ENCODE measurements around the gene QRSL1. TPM values are rescaled to one million over a fixed set of nuclear protein-coding genes. Genes with fewer than 3 reads are reported as not detected.

The QRSL1 gene
- total and polyA plus RNA-seq, 2 of the 4 experiments (the other 2 are of a cell fraction): 6.1 to 10.9 TPM

- dilution Hi-C loops (cut with HindIII; ENCODE audit: low sequenced_read_pairs, unreplicated experiment) (no loop called here), in situ Hi-C loops (cut with MboI; ENCODE audit: low sequenced_read_pairs) (no loop called here)
These were observed 2.9 kb upstream of the QRSL1 start for GRCh38 chr6:106626485-106626884.

More at GRCh38 chr6:106626485-106626884, 2.9 kb upstream of the QRSL1 start:
- Histone ChIP-seq H3K4me3 (ENCODE audit: insufficient read depth, low read depth, low read length) (no peak overlapping the region), H2AK5ac (ENCODE audit: low read depth, low read length) (no peak overlapping the region), H4K20me1 (ENCODE audit: insufficient read depth, low read length) (no peaks in the 10 kb centered on the region), H2BK15ac (ENCODE audit: low read depth, low read length) (no peak overlapping the region; the same call in 2 of the 3 replicates), H4K5ac (ENCODE audit: low read depth, low read length) (no peak overlapping the region), H2BK5ac (ENCODE audit: low read depth, low read length, poor library complexity, severe bottlenecking) (no peak overlapping the region), H3K9ac (ENCODE audit: low read depth, low read length) (no peak overlapping the region), H3K4me1 (ENCODE audit: control insufficient read depth, insufficient read depth, low read length) (peaks cover 6% of the 10 kb centered on the region), H4K91ac (ENCODE audit: insufficient read depth, low read depth, low read length) (no peak overlapping the region), H2BK120ac (ENCODE audit: low read depth, low read length) (no peak overlapping the region), H2AK9ac (replicated peaks; ENCODE audit: low read depth, low read length, poor library complexity) (no peak overlapping the region), H3K27ac (ENCODE audit: insufficient read depth, low read length) (no peak overlapping the region), H3K27me3 (ENCODE audit: control insufficient read depth, insufficient read depth, low read length) (no peaks in the 10 kb centered on the region), H3K18ac (ENCODE audit: low read depth, low read length) (no peak overlapping the region), H3K9me3 (ENCODE audit: control insufficient read depth, insufficient read depth, low read length) (no peaks in the 10 kb centered on the region), H4K8ac (ENCODE audit: low read depth in 2 of 2, low read length in 2 of 2) (0 out of 4 replicates have a peak overlapping the region, but pooled peaks of 1 of the 2 experiments have one; percentile 5), H3K4me2 (ENCODE audit: low read depth, low read length) (0 out of 2 replicates have a peak overlapping the region, but pooled peaks have one; percentile 28), H3K23ac (ENCODE audit: low read depth, low read length) (peak overlapping the region; percentile 71; the same call in 1 of the 2 replicates), H3K36me3 (ENCODE audit: control insufficient read depth, insufficient read depth, low read length) (0 out of 2 replicates have a peak, but pooled peaks cover 2% of the 10 kb centered on the region), H2BK20ac (ENCODE audit: low read depth, low read length) (no peak overlapping the region), H2AFZ (replicated peaks; ENCODE audit: low read length, poor library complexity) (no peak overlapping the region), H3K4ac (ENCODE audit: low read depth, low read length) (no peak overlapping the region), H3K14ac (replicated peaks; ENCODE audit: low read depth, low read length) (no peak overlapping the region), H3K79me1 (ENCODE audit: low read depth in 1 of 2, low read length in 2 of 2) (peaks cover 8 to 20% of the 10 kb centered on the region in 2 experiments; a peak in 3 of 4 replicates), H3K9me1 (ENCODE audit: insufficient read depth, low read length) (no peaks in the 10 kb centered on the region), H3K56ac (ENCODE audit: extremely low read depth, insufficient read depth, low read length) (no peak overlapping the region)
- DNase-seq: no peak
- no peak for ATAC-seq (ENCODE audit: low read depth)
- POLR2A ChIA-PET (ENCODE audit: unreplicated experiment): no interaction called here
- no peak for TF ChIP-seq POLR2A (IDR thresholded peaks at IDR 0.05; ENCODE audit: low read depth, low read length)
- no peak for TF ChIP-seq RAD21 (IDR thresholded peaks at IDR 0.05; ENCODE audit: low read length)
- no peak for TF ChIP-seq CEBPB (IDR thresholded peaks at IDR 0.05; ENCODE audit: low read depth, low read length)
- no peak for TF ChIP-seq MXI1 (IDR thresholded peaks at IDR 0.05; ENCODE audit: borderline replicate concordance, low read depth, low read length)
- TF ChIP-seq NFE2L2 (IDR thresholded peaks at IDR 0.05; ENCODE audit: low read depth, low read length): no peak
- TF ChIP-seq CHD1 (IDR thresholded peaks at IDR 0.05; ENCODE audit: low read depth, low read length): no peak
- TF ChIP-seq, protein P1, sequence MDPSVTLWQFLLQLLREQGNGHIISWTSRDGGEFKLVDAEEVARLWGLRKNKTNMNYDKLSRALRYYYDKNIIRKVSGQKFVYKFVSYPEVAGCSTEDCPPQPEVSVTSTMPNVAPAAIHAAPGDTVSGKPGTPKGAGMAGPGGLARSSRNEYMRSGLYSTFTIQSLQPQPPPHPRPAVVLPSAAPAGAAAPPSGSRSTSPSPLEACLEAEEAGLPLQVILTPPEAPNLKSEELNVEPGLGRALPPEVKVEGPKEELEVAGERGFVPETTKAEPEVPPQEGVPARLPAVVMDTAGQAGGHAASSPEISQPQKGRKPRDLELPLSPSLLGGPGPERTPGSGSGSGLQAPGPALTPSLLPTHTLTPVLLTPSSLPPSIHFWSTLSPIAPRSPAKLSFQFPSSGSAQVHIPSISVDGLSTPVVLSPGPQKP (IDR thresholded peaks at IDR 0.05; ENCODE audit: borderline replicate concordance, low read depth, low read length): no peak
- no peak for TF ChIP-seq RCOR1 (IDR thresholded peaks at IDR 0.05; ENCODE audit: insufficient replicate concordance, low read length)
- TF ChIP-seq MAZ (IDR thresholded peaks at IDR 0.05; ENCODE audit: borderline replicate concordance, low read depth, low read length): no peak
- TF ChIP-seq SMC3 (IDR thresholded peaks at IDR 0.05; ENCODE audit: low read depth, low read length): no peak
- TF ChIP-seq MAFK (IDR thresholded peaks at IDR 0.05; ENCODE audit: low read depth, low read length): no peak
- TF ChIP-seq, protein P2, sequence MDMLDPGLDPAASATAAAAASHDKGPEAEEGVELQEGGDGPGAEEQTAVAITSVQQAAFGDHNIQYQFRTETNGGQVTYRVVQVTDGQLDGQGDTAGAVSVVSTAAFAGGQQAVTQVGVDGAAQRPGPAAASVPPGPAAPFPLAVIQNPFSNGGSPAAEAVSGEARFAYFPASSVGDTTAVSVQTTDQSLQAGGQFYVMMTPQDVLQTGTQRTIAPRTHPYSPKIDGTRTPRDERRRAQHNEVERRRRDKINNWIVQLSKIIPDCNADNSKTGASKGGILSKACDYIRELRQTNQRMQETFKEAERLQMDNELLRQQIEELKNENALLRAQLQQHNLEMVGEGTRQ (IDR thresholded peaks at IDR 0.05; ENCODE audit: low read depth, low read length): no peak
- no peak for TF ChIP-seq FOS (IDR thresholded peaks at IDR 0.05; ENCODE audit: low read depth, low read length)
- TF ChIP-seq, protein P3, sequence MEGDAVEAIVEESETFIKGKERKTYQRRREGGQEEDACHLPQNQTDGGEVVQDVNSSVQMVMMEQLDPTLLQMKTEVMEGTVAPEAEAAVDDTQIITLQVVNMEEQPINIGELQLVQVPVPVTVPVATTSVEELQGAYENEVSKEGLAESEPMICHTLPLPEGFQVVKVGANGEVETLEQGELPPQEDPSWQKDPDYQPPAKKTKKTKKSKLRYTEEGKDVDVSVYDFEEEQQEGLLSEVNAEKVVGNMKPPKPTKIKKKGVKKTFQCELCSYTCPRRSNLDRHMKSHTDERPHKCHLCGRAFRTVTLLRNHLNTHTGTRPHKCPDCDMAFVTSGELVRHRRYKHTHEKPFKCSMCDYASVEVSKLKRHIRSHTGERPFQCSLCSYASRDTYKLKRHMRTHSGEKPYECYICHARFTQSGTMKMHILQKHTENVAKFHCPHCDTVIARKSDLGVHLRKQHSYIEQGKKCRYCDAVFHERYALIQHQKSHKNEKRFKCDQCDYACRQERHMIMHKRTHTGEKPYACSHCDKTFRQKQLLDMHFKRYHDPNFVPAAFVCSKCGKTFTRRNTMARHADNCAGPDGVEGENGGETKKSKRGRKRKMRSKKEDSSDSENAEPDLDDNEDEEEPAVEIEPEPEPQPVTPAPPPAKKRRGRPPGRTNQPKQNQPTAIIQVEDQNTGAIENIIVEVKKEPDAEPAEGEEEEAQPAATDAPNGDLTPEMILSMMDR (conservative IDR thresholded peaks at IDR 0.05; ENCODE audit: low read depth, low read length): no peak
- intact Hi-C loops (cut with micrococcal nuclease): loop anchor here (5.0 kb wide), 1 partner anchor 34 kb away; no protein-coding TSS in a partner anchor
- CTCF ChIA-PET: interaction anchor here (0.8 to 1.2 kb wide), 2 partner anchors 17 to 353 kb away, joined by 4 to 6 read pairs; no protein-coding TSS in a partner anchor
- WGBS, 2 experiments (ENCODE audit: extremely low coverage in 2 of 2, insufficient read length in 1 of 2): no CpG with 5 or more reads among the region's 2 CpGs
- no TSS peak for BruUV-seq (replicated peaks)

Data from IMR-90 (cell line).